ENCODE data around the gene GPANK1. TPM values are rescaled to one million over a fixed set of nuclear protein-coding genes. Genes with fewer than 3 reads are reported as not detected.

GPANK1 gene
- total and polyA plus RNA-seq, 10 of the 15 experiments (the other 5 are each of a cell fraction or from before 2014, with no cell fraction given), result 11.7 to 36.3 (median 17.5) TPM

DNA sequence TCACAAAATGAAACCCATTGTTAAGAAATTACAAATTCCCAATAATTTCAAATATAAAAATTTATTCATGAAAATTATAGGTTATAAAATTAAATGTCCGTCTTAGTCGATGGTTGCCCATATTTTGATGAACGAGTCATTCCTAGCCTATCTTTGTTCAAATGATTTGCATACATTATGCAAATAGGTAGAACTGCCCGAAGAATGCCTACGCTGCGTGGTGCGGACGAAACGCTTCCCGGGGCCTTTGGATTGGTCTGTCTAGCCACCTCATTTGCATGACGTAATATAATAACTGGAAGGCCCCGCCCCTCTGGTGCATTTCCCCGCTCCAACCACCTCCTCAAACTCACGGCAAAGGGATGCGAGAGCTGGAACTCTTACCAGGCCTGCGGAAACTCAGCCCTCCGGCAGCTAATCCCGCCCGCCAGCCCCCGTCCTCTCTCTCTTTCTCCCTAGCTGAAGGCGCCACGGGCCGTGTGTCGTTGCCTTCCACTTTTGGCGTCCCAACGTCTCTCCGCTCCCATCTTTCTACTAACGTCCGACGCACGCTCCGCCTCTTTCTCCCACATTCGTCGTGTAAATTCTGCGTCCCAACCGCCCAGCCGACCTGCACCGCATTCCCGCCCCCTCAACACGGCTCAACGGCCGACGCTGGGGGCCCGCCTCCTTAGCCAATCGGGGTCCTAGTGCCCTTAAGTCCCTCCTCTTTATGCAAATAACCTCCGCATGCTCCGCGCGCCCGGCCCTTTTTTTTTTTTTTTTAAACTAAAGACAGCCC lies 44.8 kb downstream of the GPANK1 start (continued):
- no peak for TF ChIP-seq ZZZ3 (IDR thresholded peaks at IDR 0.05; ENCODE audit: control insufficient read depth, insufficient read length, low read depth)
- no peak for TF ChIP-seq HDAC2 (IDR thresholded peaks at IDR 0.05)
- peak; percentile 93 for TF ChIP-seq NFYB (IDR thresholded peaks at IDR 0.05; ENCODE audit: insufficient read depth, low read depth, low read length)
- no peak for TF ChIP-seq GABPA (IDR thresholded peaks at IDR 0.05; ENCODE audit: low read depth)
- TF ChIP-seq SP1 (IDR thresholded peaks at IDR 0.05; ENCODE audit: low read depth, low read length), result peak; percentile 81
- TF ChIP-seq, protein P1, sequence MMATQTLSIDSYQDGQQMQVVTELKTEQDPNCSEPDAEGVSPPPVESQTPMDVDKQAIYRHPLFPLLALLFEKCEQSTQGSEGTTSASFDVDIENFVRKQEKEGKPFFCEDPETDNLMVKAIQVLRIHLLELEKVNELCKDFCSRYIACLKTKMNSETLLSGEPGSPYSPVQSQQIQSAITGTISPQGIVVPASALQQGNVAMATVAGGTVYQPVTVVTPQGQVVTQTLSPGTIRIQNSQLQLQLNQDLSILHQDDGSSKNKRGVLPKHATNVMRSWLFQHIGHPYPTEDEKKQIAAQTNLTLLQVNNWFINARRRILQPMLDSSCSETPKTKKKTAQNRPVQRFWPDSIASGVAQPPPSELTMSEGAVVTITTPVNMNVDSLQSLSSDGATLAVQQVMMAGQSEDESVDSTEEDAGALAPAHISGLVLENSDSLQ (IDR thresholded peaks at IDR 0.05), result peak; percentile 57; the same call in 1 of the 2 replicates
- TF ChIP-seq, protein P2, sequence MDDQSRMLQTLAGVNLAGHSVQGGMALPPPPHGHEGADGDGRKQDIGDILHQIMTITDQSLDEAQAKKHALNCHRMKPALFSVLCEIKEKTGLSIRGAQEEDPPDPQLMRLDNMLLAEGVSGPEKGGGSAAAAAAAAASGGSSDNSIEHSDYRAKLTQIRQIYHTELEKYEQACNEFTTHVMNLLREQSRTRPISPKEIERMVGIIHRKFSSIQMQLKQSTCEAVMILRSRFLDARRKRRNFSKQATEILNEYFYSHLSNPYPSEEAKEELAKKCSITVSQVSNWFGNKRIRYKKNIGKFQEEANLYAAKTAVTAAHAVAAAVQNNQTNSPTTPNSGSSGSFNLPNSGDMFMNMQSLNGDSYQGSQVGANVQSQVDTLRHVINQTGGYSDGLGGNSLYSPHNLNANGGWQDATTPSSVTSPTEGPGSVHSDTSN (IDR thresholded peaks at IDR 0.05; ENCODE audit: insufficient replicate concordance, low read depth, low read length), result no peak
- TF ChIP-seq ZNF384 (IDR thresholded peaks at IDR 0.05; ENCODE audit: borderline replicate concordance, low read depth, low read length), result peak; percentile 99
- TF ChIP-seq, protein P3, sequence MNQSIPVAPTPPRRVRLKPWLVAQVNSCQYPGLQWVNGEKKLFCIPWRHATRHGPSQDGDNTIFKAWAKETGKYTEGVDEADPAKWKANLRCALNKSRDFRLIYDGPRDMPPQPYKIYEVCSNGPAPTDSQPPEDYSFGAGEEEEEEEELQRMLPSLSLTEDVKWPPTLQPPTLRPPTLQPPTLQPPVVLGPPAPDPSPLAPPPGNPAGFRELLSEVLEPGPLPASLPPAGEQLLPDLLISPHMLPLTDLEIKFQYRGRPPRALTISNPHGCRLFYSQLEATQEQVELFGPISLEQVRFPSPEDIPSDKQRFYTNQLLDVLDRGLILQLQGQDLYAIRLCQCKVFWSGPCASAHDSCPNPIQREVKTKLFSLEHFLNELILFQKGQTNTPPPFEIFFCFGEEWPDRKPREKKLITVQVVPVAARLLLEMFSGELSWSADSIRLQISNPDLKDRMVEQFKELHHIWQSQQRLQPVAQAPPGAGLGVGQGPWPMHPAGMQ (IDR thresholded peaks at IDR 0.05; ENCODE audit: borderline replicate concordance), result no peak
- peak; percentile 95 for TF ChIP-seq CREB1 (IDR thresholded peaks at IDR 0.05; ENCODE audit: low read depth)
- TF ChIP-seq ETV6 (conservative IDR thresholded peaks at IDR 0.05 in 1 of 2, IDR thresholded peaks at IDR 0.05 in 1 of 2; ENCODE audit: borderline replicate concordance in 1 of 2, low read depth in 1 of 2), result no peak
- TF ChIP-seq RAD51 (IDR thresholded peaks at IDR 0.05), result 0 out of 2 replicates have a peak, but pooled peaks have one; percentile 19
- peak; percentile 88 for TF ChIP-seq KLF5 (IDR thresholded peaks at IDR 0.05; ENCODE audit: partially characterized antibody)
- TF ChIP-seq, protein P4, sequence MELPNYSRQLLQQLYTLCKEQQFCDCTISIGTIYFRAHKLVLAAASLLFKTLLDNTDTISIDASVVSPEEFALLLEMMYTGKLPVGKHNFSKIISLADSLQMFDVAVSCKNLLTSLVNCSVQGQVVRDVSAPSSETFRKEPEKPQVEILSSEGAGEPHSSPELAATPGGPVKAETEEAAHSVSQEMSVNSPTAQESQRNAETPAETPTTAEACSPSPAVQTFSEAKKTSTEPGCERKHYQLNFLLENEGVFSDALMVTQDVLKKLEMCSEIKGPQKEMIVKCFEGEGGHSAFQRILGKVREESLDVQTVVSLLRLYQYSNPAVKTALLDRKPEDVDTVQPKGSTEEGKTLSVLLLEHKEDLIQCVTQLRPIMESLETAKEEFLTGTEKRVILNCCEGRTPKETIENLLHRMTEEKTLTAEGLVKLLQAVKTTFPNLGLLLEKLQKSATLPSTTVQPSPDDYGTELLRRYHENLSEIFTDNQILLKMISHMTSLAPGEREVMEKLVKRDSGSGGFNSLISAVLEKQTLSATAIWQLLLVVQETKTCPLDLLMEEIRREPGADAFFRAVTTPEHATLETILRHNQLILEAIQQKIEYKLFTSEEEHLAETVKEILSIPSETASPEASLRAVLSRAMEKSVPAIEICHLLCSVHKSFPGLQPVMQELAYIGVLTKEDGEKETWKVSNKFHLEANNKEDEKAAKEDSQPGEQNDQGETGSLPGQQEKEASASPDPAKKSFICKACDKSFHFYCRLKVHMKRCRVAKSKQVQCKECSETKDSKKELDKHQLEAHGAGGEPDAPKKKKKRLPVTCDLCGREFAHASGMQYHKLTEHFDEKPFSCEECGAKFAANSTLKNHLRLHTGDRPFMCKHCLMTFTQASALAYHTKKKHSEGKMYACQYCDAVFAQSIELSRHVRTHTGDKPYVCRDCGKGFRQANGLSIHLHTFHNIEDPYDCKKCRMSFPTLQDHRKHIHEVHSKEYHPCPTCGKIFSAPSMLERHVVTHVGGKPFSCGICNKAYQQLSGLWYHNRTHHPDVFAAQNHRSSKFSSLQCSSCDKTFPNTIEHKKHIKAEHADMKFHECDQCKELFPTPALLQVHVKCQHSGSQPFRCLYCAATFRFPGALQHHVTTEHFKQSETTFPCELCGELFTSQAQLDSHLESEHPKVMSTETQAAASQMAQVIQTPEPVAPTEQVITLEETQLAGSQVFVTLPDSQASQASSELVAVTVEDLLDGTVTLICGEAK (IDR thresholded peaks at IDR 0.05; ENCODE audit: borderline replicate concordance), result peak; percentile 25; the same call in 1 of the 2 replicates
- TF ChIP-seq POU2F2 (IDR thresholded peaks at IDR 0.05; ENCODE audit: borderline replicate concordance, low read depth, low read length), result peak; percentile 99
- TF ChIP-seq BCL11A (IDR thresholded peaks at IDR 0.05; ENCODE audit: low read depth, low read length), result no peak; the same call in 1 of the 2 replicates
- no peak for TF ChIP-seq ZNF217 (IDR thresholded peaks at IDR 0.05)
- TF ChIP-seq JUND (IDR thresholded peaks at IDR 0.05; ENCODE audit: low read depth, low read length), result peak; percentile 37; the same call in 1 of the 2 replicates
- TF ChIP-seq RELA (IDR thresholded peaks at IDR 0.05; ENCODE audit: borderline replicate concordance, partially characterized antibody), result peak; percentile 82
- TF ChIP-seq SRF (IDR thresholded peaks at IDR 0.05; ENCODE audit: low read depth in 2 of 2, low read length in 2 of 2), result 0 out of 4 replicates have a peak, but pooled peaks of 1 of the 2 experiments have one; percentile 13
- TF ChIP-seq GATAD2B (conservative IDR thresholded peaks at IDR 0.05; ENCODE audit: low read depth), result peak; percentile 11
- TF ChIP-seq EZH2 (IDR thresholded peaks at IDR 0.05; ENCODE audit: borderline replicate concordance, control insufficient read depth, low read depth, low read length), result no peak

Measured in GM12878 (cell line).